PFSK-1 (cell line): ENCODE results near the gene ANKK1. TPM values are rescaled to one million over a fixed set of nuclear protein-coding genes. Genes with fewer than 3 reads are reported as not detected.

Source experiments
- FOXP2 ChIP-seq: optimal IDR thresholded peaks from 2 replicates; pipeline ENCODE3; 2011; ENCODE audit warnings: borderline replicate concordance, control low read depth, inconsistent platforms; ENCODE audit not compliant: insufficient read depth; ENCODE audit errors: extremely low read length, extremely low read depth
- POLR2AphosphoS5 ChIP-seq: IDR thresholded peaks from 2 replicates; pipeline ENCODE4 v1.6.1; 2012; ENCODE audit warnings: low read depth, mild to moderate bottlenecking, control low read depth, low read length, moderate library complexity
- REST ChIP-seq, 2 experiments: IDR thresholded peaks; 2 replicates each; pipeline versions ENCODE4 v1.6.1 to v1.8.0; 2011 to 2012; ENCODE audit warnings: low read depth in 2 of 2, low read length in 2 of 2, control low read depth in 1 of 2, inconsistent platforms in 1 of 2, mild to moderate bottlenecking in 1 of 2, moderate library complexity in 1 of 2; ENCODE audit not compliant: insufficient read depth in 1 of 2
- SIN3A ChIP-seq: IDR thresholded peaks from 2 replicates; pipeline ENCODE4 v1.6.1; 2012; ENCODE audit warnings: mild to moderate bottlenecking, low read length, moderate library complexity, borderline replicate concordance; ENCODE audit not compliant: insufficient read depth
- TAF1 ChIP-seq: IDR thresholded peaks from 2 replicates; pipeline ENCODE4 v1.6.1; 2012; ENCODE audit warnings: low read length, control low read depth, borderline replicate concordance; ENCODE audit not compliant: insufficient read depth
- polyA plus RNA-seq: library from polyadenylated mRNA; unstranded; fragments of >200 nt; gene quantifications from one replicate; pipeline ENCODE4 v1.2.1, GENCODE V29; 2012; ENCODE audit warnings: low read depth, missing spikeins; ENCODE audit not compliant: insufficient read length

The ANKK1 gene
- 0.21 TPM for polyA plus RNA-seq

GRCh38 chr11:113387605-113388211 lies at the start of gene ANKK1:
ANKK1 (plus strand) TSS chr11:113387779; CDS start chr11:113387885, 106 bp downstream.
- no peak for TF ChIP-seq SIN3A
- TF ChIP-seq REST (IDR thresholded peaks at IDR 0.05; ENCODE audit: insufficient read depth in 1 of 2, low read depth in 2 of 2, low read length in 2 of 2): no peak
- no peak for TF ChIP-seq TAF1
- TF ChIP-seq POLR2AphosphoS5: no peak
- no peak for TF ChIP-seq FOXP2

- no peak for TF ChIP-seq FOXP2
- TF ChIP-seq REST (IDR thresholded peaks at IDR 0.05; ENCODE audit: insufficient read depth in 1 of 2, low read depth in 2 of 2, low read length in 2 of 2): no peak
- no peak for TF ChIP-seq SIN3A
- no peak for TF ChIP-seq TAF1
- TF ChIP-seq POLR2AphosphoS5: no peak
Measured at GRCh38 chr11:113338730-113339129, 48.8 kb upstream of the ANKK1 start.

GRCh38 chr11:113339929-113340589 lies 47.5 kb upstream of the ANKK1 start:
- TF ChIP-seq POLR2AphosphoS5 (no peak), TAF1 (no peak), FOXP2 (no peak), REST (IDR thresholded peaks at IDR 0.05; ENCODE audit: insufficient read depth in 1 of 2, low read depth in 2 of 2, low read length in 2 of 2) (no peak), SIN3A (no peak)

- TF ChIP-seq SIN3A: no peak
- TF ChIP-seq TAF1: no peak
- no peak for TF ChIP-seq POLR2AphosphoS5
- no peak for TF ChIP-seq REST (IDR thresholded peaks at IDR 0.05; ENCODE audit: insufficient read depth in 1 of 2, low read depth in 2 of 2, low read length in 2 of 2)
- no peak for TF ChIP-seq FOXP2
Measured at GRCh38 chr11:113341388-113342165, 46.0 kb upstream of the ANKK1 start.
